Prostate gland (tissue), 2 donors: Measurements from ENCODE around the gene TBCEL. TPM values are rescaled to one million over a fixed set of nuclear protein-coding genes. Genes with fewer than 3 reads are reported as not detected.
A peak's percentile ranks its signal among the peaks of the same experiment; 100 is the strongest.

Source experiments
- DNase-seq: peaks from one replicate; pipeline ENCODE4 v3.0.0-alpha.2; 2019; ENCODE audit warnings: low spot score
- H3K27ac ChIP-seq, 2 donors: fragments of 200-600 bp; sonication (generic); 2 replicates each; pipeline ENCODE4 v1.5.1; 2017 to 2019
- H3K27me3 ChIP-seq: fragments of 200-600 bp; sonication (generic); replicated peaks from 2 replicates; pipeline ENCODE4 v1.5.1; 2019; ENCODE audit not compliant: insufficient read depth
- H3K36me3 ChIP-seq, 2 donors: fragments of 200-600 bp; sonication (generic); 1 replicate in 1 of 2; 2 replicates in 1 of 2; pipeline versions ENCODE4 v1.5.1 to v1.8.1; 2017 to 2019
- H3K4me1 ChIP-seq: fragments of 200-600 bp; sonication (generic); replicated peaks from 2 replicates; pipeline ENCODE4 v1.5.1; 2019
- H3K4me3 ChIP-seq, 2 donors: fragments of 200-600 bp; sonication (generic); 2 replicates each; pipeline ENCODE4 v1.5.1; 2017 to 2019
- H3K9me3 ChIP-seq: fragments of 200-600 bp; sonication (generic); 2 replicates; pipeline ENCODE4 v1.5.1; 2017
- POLR2A ChIP-seq: fragments of 450-650 bp; IDR thresholded peaks from one replicate; pipeline ENCODE4 v1.6.1; 2016; ENCODE audit warnings: antibody characterized with exemption, mild to moderate bottlenecking
- POLR2AphosphoS5 ChIP-seq: sonication (generic); formaldehyde crosslinking; IDR thresholded peaks from one replicate; pipeline ENCODE4 v1.6.1; 2017; ENCODE audit warnings: antibody characterized with exemption
- WGBS: methylation state at CpG from one replicate; pipeline ENCODE4 v1.1.5; 2018; 5-methylcytosine and 5-hydroxymethylcytosine counted together
- intact Hi-C: fragments of 100-400 bp; cut with DNase I; formaldehyde crosslinking; loops from one replicate; pipeline ENCODE4 v1.14.2; 2022
- total RNA-seq, 2 donors: library from RNA; depleted of rRNA; stranded (reverse); fragments of >200 nt; gene quantifications; one replicate each; pipeline ENCODE4 v1.1.0, GENCODE V29; 2016
- TF ChIP-seq, protein P1 (sequence below), 4 experiments: fragments of 200-600 bp in 2 of 4; fragments of 450-650 bp in 2 of 4; sonication (generic) in 2 of 4; IDR thresholded peaks; 1 replicate in 3 of 4; 2 replicates in 1 of 4; pipeline ENCODE4 v1.5.1; 2016 to 2019; ENCODE audit warnings: antibody characterized with exemption in 4 of 4, mild to moderate bottlenecking in 2 of 4, moderate library complexity in 2 of 4

Gene TBCEL
- total RNA-seq, 2 donors from 2014 or later, result 21.9 to 34.4 TPM

DNA sequence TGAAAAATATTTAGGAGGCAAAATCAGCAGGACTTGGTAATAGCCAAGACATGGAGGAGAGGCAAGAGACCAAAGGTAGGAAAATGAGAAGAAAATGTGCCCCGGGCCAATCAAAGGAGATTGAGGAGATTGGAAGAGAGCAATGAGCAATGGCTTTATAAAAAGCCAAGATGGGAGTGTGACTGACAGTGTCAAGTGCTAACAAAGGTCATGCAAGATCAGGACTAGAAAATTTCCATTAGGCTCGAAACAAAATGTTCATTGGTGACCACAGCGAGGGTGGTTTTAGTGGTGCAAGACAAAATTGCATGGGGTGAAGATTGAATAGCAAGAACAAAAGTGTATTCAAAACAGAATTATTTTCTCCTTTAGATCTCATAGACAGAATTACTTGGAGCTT is 45.2 kb upstream of the TBCEL start:
- intact Hi-C loops, result no loop called here
- DNase-seq, result no peak
- 65% methylated on average over 3 of the region's 3 CpGs for WGBS

DNA sequence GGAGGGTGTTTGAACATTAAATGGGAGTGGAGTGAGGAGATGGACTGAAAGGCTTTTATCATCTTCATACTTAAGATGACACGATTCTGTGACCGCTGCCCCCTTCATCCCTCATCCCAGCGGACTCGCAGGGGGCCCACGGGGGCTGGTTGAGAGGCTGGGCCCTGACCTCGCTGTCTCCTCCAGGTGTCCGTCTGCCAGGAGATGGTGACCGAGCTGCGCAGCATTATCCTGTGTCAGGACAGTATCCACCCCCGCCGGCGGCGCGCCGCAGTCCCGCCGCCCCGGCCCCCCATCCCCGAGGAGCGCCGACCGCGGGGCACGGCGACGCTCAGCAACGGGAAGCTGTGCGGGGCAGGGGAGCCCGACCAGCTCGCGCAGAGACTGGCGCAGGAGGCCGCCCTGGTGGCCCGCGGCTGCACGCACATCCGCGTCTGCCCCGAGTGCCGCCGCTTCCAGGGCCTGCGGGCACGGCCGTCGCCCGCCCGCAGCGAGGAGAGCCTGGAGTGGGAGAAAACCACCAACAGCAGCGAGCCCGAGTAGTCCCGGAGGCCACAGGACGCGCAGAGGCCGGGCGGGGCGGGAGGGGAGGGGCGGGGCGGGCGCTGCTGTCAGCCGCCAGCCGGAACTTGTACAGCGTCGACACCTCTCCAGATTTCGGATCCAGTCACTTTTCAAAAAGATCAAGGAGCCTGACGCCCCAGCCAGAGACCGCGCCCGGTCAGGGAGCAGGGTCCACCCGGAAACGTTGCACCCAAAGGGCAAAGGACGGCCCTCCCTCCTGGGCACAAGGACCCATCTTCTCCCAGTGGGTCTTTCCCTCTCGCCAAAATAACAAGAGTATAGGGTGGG is 38.0 kb upstream of the TBCEL start:
- H3K36me3 ChIP-seq, result no peaks in the 10 kb centered on the region
- H3K4me1 ChIP-seq, result peaks cover 3% of the 10 kb centered on the region
- peak overlapping the region; percentile 32 to 45 for H3K4me3 ChIP-seq
- no peaks in the 10 kb centered on the region for H3K9me3 ChIP-seq
- WGBS, result 3% methylated on average over 60 of the region's 72 CpGs
- no peaks in the 10 kb centered on the region for H3K27me3 ChIP-seq
- intact Hi-C loops, result no loop called here
- peak; percentile 24 for DNase-seq
- peak overlapping the region; percentile 35 to 53 for H3K27ac ChIP-seq
- TF ChIP-seq POLR2A (no peak), POLR2AphosphoS5 (no peak)
- TF ChIP-seq, protein P1, sequence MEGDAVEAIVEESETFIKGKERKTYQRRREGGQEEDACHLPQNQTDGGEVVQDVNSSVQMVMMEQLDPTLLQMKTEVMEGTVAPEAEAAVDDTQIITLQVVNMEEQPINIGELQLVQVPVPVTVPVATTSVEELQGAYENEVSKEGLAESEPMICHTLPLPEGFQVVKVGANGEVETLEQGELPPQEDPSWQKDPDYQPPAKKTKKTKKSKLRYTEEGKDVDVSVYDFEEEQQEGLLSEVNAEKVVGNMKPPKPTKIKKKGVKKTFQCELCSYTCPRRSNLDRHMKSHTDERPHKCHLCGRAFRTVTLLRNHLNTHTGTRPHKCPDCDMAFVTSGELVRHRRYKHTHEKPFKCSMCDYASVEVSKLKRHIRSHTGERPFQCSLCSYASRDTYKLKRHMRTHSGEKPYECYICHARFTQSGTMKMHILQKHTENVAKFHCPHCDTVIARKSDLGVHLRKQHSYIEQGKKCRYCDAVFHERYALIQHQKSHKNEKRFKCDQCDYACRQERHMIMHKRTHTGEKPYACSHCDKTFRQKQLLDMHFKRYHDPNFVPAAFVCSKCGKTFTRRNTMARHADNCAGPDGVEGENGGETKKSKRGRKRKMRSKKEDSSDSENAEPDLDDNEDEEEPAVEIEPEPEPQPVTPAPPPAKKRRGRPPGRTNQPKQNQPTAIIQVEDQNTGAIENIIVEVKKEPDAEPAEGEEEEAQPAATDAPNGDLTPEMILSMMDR (IDR thresholded peaks at IDR 0.05), result peak in 1 of 4 experiments; percentile 26

More for the DNA sequence above, 45.2 kb upstream of the TBCEL start:
- no peak overlapping the region for H3K27ac ChIP-seq
- H3K4me1 ChIP-seq, result no peaks in the 10 kb centered on the region
- no peaks in the 10 kb centered on the region for H3K36me3 ChIP-seq
- H3K9me3 ChIP-seq, result no peaks in the 10 kb centered on the region
- H3K27me3 ChIP-seq, result no peaks in the 10 kb centered on the region
- no peak for TF ChIP-seq POLR2AphosphoS5
- TF ChIP-seq, protein P1 (IDR thresholded peaks at IDR 0.05), result no peak
- TF ChIP-seq POLR2A, result no peak
- H3K4me3 ChIP-seq, result no peak overlapping the region

DNA sequence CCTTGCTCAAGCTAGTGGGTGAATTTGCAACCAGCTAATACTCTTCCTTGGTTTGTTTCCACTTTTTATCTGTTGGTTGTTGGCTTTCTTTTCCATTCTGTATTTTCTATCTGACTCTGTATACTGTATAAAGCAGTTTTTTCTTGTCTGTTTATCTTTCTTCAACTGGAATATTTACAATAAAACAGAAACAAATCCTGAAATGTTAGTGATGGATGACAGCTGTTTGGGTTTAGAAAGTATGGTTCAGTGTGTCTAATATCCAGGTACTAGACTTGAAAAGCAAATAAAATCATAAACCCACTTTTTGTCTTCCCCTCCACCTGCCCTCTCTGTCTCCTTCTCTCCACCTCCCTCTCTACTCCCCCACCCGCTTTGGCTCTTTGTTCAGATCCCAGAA is 35.3 kb upstream of the TBCEL start:
- Histone ChIP-seq H3K9me3 (no peaks in the 10 kb centered on the region), H3K4me1 (peaks cover 3% of the 10 kb centered on the region), H3K4me3 (no peak overlapping the region), H3K27me3 (no peaks in the 10 kb centered on the region), H3K27ac (no peak overlapping the region), H3K36me3 (no peaks in the 10 kb centered on the region)
- no peak for DNase-seq
- TF ChIP-seq POLR2AphosphoS5, result no peak
- TF ChIP-seq POLR2A, result no peak
- TF ChIP-seq, protein P1 (IDR thresholded peaks at IDR 0.05), result no peak
- intact Hi-C loops, result no loop called here
- WGBS, result 91% methylated on average over 1 of the region's 1 CpG

DNA sequence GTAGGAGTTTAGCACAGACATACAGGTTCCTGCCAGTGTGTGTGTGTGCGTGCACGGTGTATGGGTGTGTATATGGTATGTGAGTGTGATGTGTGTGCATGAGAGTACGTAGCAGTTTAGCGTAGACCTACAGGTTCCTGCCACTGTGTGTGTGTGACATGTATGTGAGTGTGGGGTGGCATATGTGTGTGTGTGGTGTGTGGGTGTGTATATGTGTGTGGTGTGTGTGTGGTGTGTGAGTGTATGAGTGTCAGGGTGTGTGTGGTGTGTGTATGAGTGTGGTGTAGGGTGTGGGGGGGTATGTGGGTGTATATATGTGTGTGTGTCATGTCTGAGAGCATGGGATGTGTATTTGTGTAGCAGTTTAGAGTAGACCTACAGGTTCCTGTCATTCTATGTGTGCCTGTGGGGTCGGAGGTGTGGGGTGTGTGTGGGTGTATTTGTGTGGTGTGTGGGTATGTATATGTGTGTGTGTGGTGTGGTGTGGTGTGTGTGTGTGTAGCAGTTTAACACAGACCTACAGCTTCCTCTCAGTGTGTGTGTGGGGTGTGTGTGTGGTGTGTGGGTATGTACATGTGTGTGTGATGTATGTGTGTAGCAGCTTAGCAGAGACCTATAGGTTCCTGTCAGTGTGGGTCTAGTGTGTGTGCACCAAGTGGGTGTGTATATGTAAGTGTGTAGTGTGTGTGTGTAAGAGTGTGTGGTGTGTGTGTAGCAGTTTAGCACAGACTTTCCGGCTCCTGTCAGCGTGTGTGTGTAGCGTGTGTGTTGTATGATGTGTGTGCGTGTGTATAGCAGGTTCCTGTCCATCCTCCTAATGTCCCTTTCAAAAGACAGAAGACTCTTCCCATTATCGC is 31.8 kb upstream of the TBCEL start:
- intact Hi-C loops, result no loop called here
- TF ChIP-seq POLR2A, result no peak
- TF ChIP-seq, protein P1 (IDR thresholded peaks at IDR 0.05), result no peak
- no peak for TF ChIP-seq POLR2AphosphoS5
- no peaks in the 10 kb centered on the region for H3K9me3 ChIP-seq

More for the DNA sequence above, 31.8 kb upstream of the TBCEL start:
- DNase-seq, result no peak
- WGBS, result 92% methylated on average over 10 of the region's 10 CpGs
- no peaks in the 10 kb centered on the region for H3K4me1 ChIP-seq
- H3K4me3 ChIP-seq, result no peak overlapping the region
- no peaks in the 10 kb centered on the region for H3K27me3 ChIP-seq
- H3K27ac ChIP-seq, result no peak overlapping the region
- H3K36me3 ChIP-seq, result no peaks in the 10 kb centered on the region
